Right lobe of liver (tissue), 4 donors: ENCODE results near the gene FBXO3.

Source experiments
- CTCF ChIP-seq, 4 donors: fragments of 200-600 bp in 3 of 4; fragments of 450-650 bp in 1 of 4; IDR thresholded peaks; one replicate each; pipeline versions ENCODE4 v1.5.1 to v1.8.0; 2016 to 2022; ENCODE audit warnings: antibody characterized with exemption in 4 of 4, mild to moderate bottlenecking in 2 of 4
- POLR2A ChIP-seq: fragments of 450-650 bp; IDR thresholded peaks from one replicate; pipeline ENCODE4 v1.6.1; 2017; ENCODE audit warnings: antibody characterized with exemption, mild to moderate bottlenecking
- donor health status: DM: no; HTN: no; CAD: no.
- donor health status: DM: no; HTN: no; CAD: no.
- donor health status: DM: no; HTN: yes; CAD: no.

GRCh38 chr11:33700063-33700501, 74.2 kb downstream of the FBXO3 start:
- TF ChIP-seq CTCF (IDR thresholded peaks at IDR 0.05) = no peak
- no peak for TF ChIP-seq POLR2A
